HuH-7 (cell line): ENCODE data around the gene ADORA3.

Experiments used
- DNase-seq: peaks from one replicate; pipeline ENCODE4 v3.0.0; 2011; ENCODE audit warnings: low spot score

Gene ADORA3

DNA sequence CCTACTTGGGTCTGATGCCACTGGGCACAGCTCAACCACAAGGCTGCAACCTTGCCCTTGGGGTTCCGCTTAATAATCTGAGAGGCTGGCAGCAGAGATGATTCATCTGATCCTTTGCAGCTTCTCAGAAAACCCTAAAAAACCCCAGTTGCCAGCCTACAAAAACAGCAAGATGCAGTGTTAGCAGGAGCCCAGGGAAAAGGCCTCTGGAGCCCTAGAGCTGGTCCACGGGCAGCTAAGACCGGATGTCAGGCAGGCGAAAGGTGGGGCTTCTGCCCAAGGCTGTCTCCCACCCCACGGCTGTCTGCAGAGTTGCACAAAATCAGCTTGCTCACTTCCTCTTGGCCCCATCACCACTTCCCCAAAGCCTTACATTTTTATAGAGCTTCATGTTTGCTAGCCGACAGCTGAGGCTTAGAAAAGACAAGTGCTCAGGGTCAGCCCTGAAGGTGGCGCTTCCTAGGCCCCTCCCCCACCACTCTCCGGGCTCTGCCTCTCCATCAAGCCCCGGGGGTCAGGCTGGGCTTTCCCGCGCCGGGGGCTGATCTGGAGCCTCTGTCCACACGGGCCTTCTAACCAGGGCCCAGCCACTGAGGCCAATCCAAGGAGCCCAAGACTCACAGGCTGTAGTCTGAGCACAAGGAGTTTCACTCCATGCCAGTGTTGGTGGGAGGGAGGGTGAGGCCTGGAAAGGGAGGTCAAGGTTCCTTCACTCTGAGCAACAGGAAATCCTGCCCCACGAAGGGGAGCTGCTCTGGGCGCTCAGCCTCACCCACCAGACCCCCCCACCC lies 4.2 kb upstream of the ADORA3 start:
- peak; percentile 72 for DNase-seq

DNA sequence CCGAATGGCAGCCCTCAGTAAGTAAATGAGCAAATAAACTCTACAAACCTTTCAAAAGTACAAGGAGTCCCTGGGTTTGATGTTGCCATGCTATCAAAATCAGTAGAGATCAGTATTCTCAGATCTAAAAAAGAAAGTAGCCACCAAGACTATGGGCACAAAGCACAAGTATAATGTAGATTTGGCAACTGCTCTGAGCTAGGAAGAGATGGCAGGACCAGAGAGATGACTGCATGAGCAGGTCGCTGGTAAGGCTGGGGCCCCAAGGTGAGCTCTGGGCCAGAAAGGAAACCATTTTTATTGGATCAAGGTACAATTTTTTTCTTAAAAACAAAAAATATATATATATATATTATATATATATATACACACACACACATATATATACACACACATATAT lies 3.1 kb upstream of the ADORA3 start:
- DNase-seq: no peak

GRCh38 chr1:111505641-111506119 lies 2.2 kb upstream of the ADORA3 start:
- DNase-seq: no peak

DNA sequence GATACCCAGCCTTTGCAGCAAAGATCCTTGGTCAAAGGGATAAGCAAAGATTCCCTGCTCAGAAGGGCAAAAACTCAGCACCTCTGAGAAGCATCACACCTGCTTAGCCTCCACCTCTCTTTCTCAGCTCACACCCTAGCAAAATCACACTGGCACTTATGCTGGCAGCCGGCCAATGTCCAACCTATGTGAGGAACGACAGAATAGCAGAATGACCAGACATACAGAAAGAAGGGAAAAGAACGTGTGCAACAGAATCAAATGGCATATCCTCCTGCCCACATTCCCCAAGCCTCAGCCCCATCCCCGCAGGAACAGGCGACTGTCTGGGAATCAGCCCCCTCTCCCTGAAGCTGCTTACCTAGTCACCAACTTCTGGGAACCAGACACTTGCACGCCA lies 664 bp upstream of the ADORA3 start:
- no peak for DNase-seq

DNA sequence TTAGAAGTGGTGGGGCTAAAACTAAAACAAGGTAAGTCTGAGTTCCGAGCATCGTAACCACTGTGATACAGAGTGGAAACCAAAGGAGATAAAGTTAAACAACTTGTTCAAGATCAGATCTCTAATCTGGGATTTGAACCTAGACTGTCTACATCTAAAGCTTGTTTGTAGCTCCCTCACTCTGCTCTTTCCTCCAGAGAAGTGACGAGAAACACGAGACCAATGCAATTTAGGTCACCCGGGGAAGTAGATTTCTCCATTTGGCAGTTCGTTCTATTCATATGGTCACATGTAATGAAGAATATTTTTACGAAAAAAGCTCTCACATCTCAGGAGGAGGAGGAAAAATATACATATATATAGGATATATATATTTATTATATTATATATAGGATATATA lies 1.8 kb downstream of the ADORA3 start:
- DNase-seq: no peak

GRCh38 chr1:111499026-111499785 lies 4.2 kb downstream of the ADORA3 start:
- DNase-seq: no peak

- no peak for DNase-seq
These were observed 5.8 kb downstream of the ADORA3 start for GRCh38 chr1:111497592-111497991.

DNA sequence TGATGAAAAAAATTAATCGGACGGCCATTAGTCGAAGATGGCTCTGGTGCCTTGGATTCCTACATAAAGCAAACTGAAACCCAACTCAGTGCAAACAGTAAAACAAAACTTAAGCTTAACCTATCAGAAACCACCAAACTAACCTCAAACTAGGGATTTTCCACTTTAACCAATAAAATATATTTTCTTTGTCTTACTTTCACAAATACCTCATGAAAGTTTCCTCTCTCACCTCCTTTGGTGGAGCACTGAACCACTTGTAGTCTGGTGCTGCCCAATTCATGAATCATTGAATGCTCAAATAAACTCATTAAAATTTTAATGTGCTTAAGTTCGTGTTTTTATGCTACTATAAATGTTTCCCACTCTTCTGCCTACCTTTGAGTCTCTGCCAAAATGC lies 7.0 kb downstream of the ADORA3 start:
- no peak for DNase-seq

- DNase-seq: no peak
These were observed 12.4 kb downstream of the ADORA3 start for GRCh38 chr1:111491070-111491469.

DNA sequence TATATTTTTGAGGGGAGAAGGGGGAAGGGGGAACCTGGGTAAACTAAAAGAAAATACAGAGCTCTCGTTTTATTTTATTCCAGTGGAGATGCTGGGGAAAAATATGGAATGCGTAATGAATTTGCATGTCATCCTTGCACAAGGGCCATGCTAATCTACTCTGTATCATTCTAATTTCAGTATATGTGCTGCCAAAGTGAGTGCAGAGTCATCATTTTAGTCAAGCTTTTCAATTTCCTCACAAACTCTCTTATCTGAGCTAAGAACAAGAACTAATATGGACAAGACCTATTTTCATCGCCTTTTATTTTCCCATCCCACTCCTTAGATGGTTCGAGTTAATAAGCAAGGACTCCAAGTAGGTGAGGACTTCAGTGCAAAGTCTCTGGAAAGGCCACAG lies 13.2 kb downstream of the ADORA3 start:
- no peak for DNase-seq

DNA sequence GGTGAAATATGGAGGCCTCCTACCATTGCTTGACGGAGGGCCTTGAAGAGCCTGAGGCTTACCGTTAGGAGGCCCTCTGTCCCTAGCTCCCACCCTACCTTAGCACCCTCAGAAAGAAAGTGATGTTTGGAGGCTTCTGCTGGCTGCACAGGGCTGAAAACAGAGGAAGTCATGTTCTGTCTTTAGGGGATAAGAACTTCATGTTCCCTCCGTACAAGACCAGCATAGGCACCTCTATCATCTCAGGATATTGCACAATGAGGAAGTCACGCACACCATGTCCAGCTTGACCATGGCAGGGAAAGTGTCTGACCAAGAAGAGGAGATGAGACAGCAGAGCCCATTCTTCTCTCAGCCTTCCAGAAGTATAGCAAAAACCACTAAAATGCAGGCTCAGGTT lies 13.8 kb downstream of the ADORA3 start:
- DNase-seq: no peak

DNA sequence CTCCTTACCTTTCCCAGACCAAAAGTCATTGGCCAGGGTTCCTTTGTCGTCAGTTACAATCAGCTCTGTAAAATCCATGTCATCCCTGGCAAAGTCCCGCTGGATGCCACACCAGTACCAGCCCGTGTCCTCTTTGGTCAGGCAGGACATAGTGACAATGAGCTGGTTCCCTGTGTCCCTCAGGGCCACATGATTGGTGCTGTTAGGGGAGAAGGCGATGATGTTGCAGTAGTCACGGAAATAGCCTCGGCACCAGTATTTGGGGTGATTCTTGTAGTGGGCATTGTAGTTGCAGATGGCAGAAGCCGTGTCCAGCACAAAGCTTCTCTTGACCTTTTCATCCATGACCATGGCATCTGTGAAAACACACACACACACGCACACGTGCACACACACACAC lies 14.8 kb downstream of the ADORA3 start:
- no peak for DNase-seq

DNA sequence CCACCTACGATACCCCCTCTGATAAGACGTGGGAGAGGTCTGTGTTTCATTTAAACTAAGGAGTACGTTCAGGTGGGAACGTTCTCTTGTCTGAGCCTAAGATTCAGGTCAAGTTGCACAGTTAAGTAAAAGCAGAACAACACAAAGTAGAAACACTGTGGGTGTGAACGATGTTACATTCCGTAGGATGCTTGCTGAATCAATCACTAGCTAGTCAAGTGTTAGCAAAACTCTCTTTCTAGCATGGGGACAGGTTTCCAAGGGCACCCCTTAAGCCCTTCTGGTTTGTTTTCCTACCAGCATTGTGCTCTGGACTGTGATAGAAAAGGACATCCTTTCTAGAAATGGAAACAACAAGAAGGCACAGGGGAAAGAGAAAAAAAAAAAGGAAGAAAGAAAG lies 16.3 kb downstream of the ADORA3 start:
- no peak for DNase-seq

- DNase-seq: no peak
These were observed 17.0 kb downstream of the ADORA3 start for GRCh38 chr1:111486431-111486830.

DNA sequence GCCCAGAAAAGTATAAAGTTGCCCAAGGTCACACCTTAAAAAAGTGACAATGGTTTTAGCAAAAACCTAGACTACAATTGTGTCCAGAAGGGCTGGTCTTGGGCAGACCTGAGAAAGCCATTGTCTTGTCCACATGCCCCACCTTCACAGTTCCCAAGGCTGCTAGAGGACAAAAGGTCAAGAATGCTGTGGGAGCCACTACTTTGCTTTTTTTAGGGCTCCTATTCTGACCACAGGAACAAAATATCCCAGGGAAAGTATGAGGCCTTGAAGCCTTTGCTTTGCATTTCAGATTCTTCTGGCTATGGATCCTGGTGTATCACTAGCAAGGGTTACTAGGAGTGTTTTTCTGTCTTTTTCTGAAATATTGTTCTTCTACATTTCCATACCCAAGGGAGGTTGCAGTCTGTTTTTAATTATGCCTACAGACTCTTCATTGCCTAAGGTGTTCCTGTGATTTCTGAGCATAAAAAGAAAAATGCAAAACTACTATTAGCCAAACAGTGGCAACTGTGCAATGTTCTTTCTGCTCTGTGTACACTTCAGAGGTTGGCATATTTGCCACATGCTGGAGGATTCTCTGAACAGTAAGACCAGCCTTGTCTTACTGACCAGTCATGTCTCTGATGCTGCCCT lies 18.9 kb downstream of the ADORA3 start:
- DNase-seq: no peak

DNA sequence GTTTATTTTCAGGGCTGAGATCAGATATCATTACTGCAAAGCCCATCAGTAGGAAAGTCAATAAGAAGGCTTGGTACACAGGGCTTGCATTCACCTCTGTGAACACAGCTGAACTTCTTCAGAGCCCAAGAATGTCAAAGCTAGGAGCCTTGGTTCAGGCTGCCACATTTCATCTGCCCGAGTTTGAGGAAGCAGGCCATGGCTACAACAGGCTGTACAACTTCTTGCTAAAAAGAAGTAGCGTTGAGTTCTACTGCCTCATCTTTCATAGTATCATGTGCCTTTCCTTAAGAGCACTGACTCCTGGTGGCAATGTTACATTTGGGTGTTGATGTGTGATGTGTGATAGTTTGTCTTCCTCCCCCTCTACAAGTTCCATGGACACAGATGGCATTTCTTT lies 19.6 kb downstream of the ADORA3 start:
- DNase-seq: no peak

DNA sequence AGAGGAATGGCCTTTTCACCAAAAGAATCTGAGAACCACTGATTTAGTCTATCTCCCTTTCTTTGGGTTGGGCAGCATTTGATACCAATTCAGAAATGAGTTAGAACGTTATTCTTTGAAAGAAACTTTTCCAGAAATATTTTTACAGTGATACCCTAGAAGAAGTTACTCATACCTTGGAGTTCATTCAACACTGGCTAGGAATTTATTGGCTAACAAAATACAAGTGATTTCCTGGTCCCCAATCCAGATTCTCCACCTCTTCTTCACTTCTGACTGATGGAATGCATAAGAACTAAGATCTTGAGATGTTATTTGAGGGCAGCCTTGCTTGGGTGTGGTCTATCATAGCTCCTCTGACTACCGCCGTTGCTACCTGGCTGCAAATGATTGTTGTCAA lies 20.3 kb downstream of the ADORA3 start:
- no peak for DNase-seq

- peak; percentile 69 for DNase-seq
These were observed 21.8 kb downstream of the ADORA3 start for GRCh38 chr1:111481387-111482221.

DNA sequence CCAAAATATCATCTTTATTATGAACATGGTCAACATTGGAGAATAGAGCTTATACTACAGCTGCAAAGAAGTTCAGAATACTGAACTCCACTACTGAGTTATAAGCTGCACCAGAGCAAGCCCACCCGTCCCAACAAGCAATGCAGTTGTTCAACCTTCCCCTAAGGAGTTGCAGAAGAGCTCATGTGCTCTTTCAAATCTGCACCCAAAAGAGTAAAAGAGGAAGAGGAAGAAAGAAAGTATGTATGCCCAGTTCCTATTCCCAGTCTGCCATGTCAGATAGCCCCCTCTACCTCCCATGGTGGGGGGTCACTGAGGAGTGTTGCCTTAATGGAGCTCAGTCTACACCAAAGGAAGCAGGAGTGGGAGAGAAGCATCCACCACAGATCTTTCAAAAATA lies 22.8 kb downstream of the ADORA3 start:
- no peak for DNase-seq

DNA sequence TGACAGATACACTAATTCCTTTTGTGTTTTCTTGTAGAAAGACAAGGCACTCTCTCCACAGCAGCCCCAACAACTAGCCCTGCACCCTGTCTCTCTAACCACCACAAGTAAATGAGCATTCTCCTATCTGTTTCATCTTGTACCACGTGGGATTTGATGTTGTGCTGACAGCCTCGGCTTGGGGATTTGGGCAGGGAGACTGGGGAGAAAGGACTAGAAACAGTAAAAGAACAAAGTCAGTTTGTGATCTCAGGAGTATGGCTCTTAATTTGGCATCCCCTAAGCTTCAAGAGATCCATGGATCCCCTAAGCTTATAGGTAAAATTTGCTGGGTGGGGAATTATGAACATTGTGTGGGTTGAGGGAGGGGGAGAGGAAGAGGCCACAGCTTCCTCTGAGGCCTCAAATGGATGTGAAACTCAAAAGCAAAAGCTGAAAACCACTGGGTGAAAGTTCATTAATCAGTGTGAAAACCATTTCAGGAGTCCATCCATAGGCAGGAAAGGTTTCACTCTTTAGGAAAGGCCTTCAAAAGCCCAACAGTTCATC lies 26.6 kb downstream of the ADORA3 start:
- DNase-seq: no peak

DNA sequence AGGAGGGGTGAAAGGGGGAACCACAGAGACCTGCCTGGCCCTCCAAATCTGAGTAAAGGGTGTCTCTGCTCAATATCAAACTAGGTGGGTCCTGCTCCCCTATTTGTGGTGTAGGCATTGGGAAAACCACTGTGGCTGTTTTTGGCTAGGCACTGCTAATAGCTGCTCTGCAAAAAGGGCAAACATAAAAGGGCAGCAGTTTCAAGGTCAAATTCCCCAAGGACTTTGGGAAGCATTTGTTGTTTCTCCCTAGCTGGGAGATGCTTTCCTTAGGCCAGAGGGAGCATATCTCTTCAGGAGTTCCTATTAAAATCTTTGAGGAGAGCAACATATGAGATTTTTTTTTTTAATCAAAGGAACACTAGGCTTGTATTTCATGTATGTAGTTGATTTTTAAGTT lies 27.2 kb downstream of the ADORA3 start:
- no peak for DNase-seq

- DNase-seq: no peak
These were observed 27.7 kb downstream of the ADORA3 start for GRCh38 chr1:111475701-111476100.
